Measurements from ENCODE around the gene ARVCF.

GRCh38 chr22:19963863-19964642 is 52.6 kb downstream of the ARVCF start:
- TF ChIP-seq EZH2 (IDR thresholded peaks at IDR 0.05; ENCODE audit: insufficient read depth, poor library complexity, severe bottlenecking) (no peak), EZH2phosphoT487 (IDR thresholded peaks at IDR 0.05; ENCODE audit: insufficient read depth, low read depth) (no peak)
